ENCODE measurements around the gene EMILIN2.
A peak's percentile ranks its signal among the peaks of the same experiment; 100 is the strongest.

EMILIN2 gene

DNA sequence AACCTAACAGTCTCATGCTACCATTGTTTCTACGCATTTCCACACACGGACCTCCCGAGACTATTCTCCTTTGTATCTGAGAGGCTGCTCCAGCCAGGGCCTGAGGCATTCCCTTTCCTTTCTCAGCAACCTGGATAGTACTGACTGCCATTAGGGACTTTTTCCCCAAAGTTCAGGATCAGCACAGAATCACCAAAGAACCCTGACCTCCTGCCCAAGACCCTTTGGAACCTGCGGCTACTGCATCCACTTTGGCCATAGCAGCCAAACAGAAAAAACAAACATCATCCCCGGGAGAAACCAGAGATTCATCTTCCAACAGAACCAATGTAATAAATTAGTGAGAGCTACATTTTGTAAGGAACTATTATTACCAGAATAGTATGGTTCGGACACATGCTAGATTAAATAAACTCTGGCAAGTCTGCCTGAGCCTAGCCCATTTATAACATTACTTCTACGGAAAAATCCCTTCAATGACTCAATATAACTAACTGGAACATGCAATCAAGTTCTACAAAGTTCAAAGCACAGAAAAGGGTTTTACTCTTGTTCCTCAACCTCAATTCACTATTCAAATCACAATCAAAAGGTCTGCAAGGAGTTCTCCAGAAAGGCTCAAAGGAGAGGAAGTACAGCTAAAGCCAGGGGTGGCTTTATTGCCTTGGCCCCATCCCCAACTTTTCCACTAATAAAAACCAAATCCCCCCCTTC, 114.3 kb downstream of the EMILIN2 start:
- Histone ChIP-seq H3K27me3 (ENCODE audit: insufficient read depth, poor library complexity, severe bottlenecking) (no peaks in the 10 kb centered on the region), H3K4me3 (replicated peaks; ENCODE audit: insufficient read depth, low read length) (no peak overlapping the region), H3K27ac (replicated peaks) (no peak overlapping the region; the same call in 1 of the 2 replicates)
- no peak for DNase-seq (ENCODE audit: low read depth in 1 of 2, low spot score in 1 of 2)
- TF ChIP-seq SPI1 (IDR thresholded peaks at IDR 0.05; ENCODE audit: borderline replicate concordance, low read depth): peak; percentile 44; the same call in 1 of the 2 replicates
- TF ChIP-seq, protein P1, sequence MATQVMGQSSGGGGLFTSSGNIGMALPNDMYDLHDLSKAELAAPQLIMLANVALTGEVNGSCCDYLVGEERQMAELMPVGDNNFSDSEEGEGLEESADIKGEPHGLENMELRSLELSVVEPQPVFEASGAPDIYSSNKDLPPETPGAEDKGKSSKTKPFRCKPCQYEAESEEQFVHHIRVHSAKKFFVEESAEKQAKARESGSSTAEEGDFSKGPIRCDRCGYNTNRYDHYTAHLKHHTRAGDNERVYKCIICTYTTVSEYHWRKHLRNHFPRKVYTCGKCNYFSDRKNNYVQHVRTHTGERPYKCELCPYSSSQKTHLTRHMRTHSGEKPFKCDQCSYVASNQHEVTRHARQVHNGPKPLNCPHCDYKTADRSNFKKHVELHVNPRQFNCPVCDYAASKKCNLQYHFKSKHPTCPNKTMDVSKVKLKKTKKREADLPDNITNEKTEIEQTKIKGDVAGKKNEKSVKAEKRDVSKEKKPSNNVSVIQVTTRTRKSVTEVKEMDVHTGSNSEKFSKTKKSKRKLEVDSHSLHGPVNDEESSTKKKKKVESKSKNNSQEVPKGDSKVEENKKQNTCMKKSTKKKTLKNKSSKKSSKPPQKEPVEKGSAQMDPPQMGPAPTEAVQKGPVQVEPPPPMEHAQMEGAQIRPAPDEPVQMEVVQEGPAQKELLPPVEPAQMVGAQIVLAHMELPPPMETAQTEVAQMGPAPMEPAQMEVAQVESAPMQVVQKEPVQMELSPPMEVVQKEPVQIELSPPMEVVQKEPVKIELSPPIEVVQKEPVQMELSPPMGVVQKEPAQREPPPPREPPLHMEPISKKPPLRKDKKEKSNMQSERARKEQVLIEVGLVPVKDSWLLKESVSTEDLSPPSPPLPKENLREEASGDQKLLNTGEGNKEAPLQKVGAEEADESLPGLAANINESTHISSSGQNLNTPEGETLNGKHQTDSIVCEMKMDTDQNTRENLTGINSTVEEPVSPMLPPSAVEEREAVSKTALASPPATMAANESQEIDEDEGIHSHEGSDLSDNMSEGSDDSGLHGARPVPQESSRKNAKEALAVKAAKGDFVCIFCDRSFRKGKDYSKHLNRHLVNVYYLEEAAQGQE (IDR thresholded peaks at IDR 0.05; ENCODE audit: insufficient replicate concordance, low read depth): no peak

DNA sequence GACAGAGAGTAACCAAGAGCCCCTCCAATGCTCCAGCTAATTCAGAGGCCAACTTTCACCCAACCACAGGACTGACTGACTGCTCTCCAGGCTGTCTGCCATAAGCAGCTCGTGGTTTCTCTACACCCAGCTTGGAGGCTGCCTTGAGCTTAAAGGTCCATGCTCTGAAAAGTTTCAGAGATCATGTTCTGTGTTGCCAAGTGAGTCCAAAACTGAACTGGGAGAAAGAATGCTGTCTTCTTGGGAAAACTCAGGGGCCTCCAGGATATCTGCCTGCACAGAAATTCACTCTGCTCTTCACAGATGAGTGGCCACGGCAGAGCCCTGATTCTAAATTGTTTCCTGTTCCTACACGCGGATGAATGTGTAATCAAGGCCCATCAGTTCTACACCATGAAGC, 115.0 kb downstream of the EMILIN2 start:
- peak overlapping the region; percentile 2; the same call in 1 of the 2 replicates for H3K27ac ChIP-seq (replicated peaks)
- no peaks in the 10 kb centered on the region for H3K27me3 ChIP-seq (ENCODE audit: insufficient read depth, poor library complexity, severe bottlenecking)
- DNase-seq (ENCODE audit: low read depth in 1 of 2, low spot score in 1 of 2): peak in 1 of 2 experiments; percentile 20
- no peak overlapping the region for H3K4me3 ChIP-seq (replicated peaks; ENCODE audit: insufficient read depth, low read length)
- no peak for TF ChIP-seq POLR2AphosphoS5 (IDR thresholded peaks at IDR 0.05; ENCODE audit: low read depth)
- TF ChIP-seq, protein P1 (IDR thresholded peaks at IDR 0.05; ENCODE audit: insufficient replicate concordance, low read depth): no peak
- TF ChIP-seq GABPA (IDR thresholded peaks at IDR 0.05; ENCODE audit: low read depth): no peak
- no peak for TF ChIP-seq SPI1 (IDR thresholded peaks at IDR 0.05; ENCODE audit: borderline replicate concordance, low read depth)
- TF ChIP-seq, protein P2, sequence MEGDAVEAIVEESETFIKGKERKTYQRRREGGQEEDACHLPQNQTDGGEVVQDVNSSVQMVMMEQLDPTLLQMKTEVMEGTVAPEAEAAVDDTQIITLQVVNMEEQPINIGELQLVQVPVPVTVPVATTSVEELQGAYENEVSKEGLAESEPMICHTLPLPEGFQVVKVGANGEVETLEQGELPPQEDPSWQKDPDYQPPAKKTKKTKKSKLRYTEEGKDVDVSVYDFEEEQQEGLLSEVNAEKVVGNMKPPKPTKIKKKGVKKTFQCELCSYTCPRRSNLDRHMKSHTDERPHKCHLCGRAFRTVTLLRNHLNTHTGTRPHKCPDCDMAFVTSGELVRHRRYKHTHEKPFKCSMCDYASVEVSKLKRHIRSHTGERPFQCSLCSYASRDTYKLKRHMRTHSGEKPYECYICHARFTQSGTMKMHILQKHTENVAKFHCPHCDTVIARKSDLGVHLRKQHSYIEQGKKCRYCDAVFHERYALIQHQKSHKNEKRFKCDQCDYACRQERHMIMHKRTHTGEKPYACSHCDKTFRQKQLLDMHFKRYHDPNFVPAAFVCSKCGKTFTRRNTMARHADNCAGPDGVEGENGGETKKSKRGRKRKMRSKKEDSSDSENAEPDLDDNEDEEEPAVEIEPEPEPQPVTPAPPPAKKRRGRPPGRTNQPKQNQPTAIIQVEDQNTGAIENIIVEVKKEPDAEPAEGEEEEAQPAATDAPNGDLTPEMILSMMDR (IDR thresholded peaks at IDR 0.05; ENCODE audit: insufficient read depth, low read length): no peak

DNA sequence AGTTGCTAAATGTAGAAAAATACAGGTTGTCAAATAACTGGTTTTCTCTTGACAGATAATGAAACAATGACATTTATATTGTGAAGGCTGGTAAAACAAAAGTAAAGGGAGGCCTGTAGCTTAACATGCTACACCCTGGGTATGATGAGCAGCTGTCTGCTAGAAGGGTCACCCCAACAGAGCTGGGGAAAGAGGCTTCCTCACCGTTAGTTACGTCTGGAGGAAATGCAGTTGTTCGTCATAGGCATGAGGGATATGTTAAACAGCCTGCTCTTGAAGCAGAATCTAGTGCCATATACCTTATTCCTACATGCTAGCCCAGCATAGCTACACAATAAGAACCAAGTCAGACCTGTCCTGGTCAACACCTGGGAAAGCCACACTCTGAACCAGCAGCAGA, 116.2 kb downstream of the EMILIN2 start:
- Histone ChIP-seq H3K4me3 (replicated peaks; ENCODE audit: insufficient read depth, low read length) (no peak overlapping the region), H3K27ac (replicated peaks) (no peak overlapping the region), H3K27me3 (ENCODE audit: insufficient read depth, poor library complexity, severe bottlenecking) (no peaks in the 10 kb centered on the region)
- no peak for DNase-seq (ENCODE audit: low read depth in 1 of 2, low spot score in 1 of 2)
- no peak for TF ChIP-seq SPI1 (IDR thresholded peaks at IDR 0.05; ENCODE audit: borderline replicate concordance, low read depth)
- TF ChIP-seq POLR2AphosphoS5 (IDR thresholded peaks at IDR 0.05; ENCODE audit: low read depth): no peak
- TF ChIP-seq, protein P1 (IDR thresholded peaks at IDR 0.05; ENCODE audit: insufficient replicate concordance, low read depth): no peak
- TF ChIP-seq GABPA (IDR thresholded peaks at IDR 0.05; ENCODE audit: low read depth): no peak
- TF ChIP-seq, protein P2 (IDR thresholded peaks at IDR 0.05; ENCODE audit: insufficient read depth, low read length): no peak

Measured in HL-60 (cell line).